Endometrium (tissue), 2 donors: ENCODE data around the gene NCCRP1.

Experiments
- FAIRE-seq: peaks from 2 replicates; lab custom pipeline; 2012; peaks lifted over from hg19 to GRCh38; lab: Jason Lieb, UNC
- donor health status: control.
- donor health status: control.

NCCRP1 gene

GRCh38 chr19:39165857-39166256 lies 30.9 kb upstream of the NCCRP1 start:
- no peak for FAIRE-seq

- no peak for FAIRE-seq
These were observed 30.0 kb upstream of the NCCRP1 start for GRCh38 chr19:39166571-39167391.

DNA sequence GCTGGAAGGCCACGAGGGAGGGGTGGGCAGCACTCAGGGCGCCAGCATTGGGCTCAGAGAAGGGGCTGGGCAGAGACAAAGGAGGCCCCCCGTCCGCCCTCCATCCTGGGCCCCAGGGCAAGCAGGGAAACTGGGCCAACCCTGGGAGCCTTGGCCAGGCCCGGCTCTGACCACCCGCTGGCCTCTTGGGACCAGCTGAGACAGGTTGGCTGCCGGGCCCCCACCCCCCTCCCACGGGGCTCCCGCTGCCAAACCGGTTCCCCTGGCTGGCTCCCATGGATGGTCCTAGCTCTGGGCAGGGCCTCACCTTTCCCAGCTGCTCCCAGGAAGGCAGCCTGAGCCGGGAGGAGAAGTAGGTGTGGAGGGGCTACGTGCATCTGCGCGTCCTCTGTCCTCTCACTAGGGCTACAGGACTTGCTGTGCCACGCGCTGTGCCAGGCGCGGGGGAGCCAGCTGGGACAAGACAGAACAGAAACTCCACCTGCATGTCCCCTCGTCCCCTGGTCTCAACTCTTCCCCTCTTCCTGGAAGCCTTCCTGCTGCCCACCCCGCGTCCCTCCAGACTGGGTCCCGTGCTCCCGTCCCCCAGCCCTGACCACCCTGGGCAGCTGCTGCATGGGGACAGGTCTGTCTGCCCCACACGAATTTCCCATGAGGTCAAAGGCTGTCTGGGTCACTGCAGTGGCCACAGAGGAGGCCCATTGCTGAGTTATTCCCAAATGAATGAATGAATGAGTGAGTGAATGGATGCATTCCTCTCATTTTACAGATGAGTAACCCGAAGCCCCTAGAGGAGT lies 29.1 kb upstream of the NCCRP1 start:
- FAIRE-seq: no peak

- FAIRE-seq: no peak
These were observed 28.3 kb upstream of the NCCRP1 start for GRCh38 chr19:39168258-39169142.

DNA sequence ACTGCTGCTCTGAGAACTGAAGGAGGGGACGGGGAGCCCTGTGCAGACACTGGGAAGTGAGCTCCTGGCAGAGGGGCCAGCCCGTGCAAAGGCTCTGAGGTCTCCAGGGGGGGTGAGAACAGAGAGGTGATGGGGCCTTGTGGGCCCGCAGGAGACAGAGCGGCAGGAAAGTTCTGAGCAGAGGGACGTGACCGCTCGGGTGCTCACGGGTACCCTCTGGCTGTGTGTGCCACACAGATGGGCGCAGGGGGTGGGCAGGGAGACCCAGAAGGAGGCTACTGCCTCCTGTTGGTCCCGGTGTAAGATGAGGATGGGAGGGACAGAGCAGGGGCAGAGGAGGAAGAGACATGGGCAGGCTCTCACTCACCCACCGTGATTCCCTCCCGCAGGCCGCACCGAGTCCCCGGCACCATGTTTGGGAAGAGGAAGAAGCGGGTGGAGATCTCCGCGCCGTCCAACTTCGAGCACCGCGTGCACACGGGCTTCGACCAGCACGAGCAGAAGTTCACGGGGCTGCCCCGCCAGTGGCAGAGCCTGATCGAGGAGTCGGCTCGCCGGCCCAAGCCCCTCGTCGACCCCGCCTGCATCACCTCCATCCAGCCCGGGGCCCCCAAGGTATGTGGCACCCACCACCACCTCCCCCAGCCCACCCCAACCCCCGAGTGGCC lies 27.5 kb upstream of the NCCRP1 start:
- no peak for FAIRE-seq

GRCh38 chr19:39170386-39171231 lies 26.2 kb upstream of the NCCRP1 start:
- no peak for FAIRE-seq

DNA sequence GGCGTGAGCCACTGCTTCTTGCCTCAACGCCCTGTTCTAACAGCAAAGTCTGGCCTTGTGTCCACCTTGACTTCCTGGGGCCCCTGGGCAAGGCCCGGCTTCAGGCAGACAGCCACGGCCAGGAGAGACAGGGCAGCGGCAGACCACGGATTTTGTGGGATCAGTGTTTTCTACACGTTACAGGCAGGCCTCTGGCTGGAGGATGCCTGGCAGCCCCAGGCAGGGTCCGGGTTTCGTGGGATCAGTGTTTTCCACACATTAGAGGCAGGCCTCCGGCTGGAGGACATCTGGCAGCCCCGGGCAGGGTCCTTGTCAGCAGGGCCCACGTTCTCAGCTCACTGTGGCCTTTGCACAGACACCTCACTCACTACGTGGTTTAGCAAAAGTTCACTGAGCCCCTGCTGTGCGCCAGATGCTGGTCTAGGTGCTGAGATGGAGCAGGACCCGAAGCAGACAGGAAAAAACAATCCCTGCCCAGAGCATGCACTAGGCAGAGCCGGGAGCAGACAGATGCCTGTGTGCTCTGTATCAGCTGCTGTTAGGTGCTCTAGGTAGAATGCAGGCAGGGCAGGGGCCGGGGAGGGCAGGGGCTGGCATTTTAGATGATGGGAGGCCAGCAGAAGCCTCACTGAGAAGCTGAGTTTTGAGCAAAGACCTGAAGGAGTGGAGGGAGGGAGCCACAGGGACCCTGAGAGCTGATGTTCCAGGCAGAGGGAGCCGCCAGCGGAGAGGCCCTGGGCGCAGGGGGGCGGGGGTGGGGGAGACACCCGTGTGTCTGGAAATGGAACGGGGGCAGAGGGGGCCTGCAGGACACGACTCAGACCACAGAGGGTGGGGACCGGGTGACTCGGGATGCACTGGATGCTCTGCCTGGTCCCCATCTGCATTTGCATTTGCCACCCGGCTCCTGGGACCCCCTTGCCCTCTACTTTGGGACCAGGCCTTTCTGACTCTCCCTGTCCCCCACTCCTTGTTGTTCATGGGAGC lies 25.0 kb upstream of the NCCRP1 start:
- FAIRE-seq: no peak

DNA sequence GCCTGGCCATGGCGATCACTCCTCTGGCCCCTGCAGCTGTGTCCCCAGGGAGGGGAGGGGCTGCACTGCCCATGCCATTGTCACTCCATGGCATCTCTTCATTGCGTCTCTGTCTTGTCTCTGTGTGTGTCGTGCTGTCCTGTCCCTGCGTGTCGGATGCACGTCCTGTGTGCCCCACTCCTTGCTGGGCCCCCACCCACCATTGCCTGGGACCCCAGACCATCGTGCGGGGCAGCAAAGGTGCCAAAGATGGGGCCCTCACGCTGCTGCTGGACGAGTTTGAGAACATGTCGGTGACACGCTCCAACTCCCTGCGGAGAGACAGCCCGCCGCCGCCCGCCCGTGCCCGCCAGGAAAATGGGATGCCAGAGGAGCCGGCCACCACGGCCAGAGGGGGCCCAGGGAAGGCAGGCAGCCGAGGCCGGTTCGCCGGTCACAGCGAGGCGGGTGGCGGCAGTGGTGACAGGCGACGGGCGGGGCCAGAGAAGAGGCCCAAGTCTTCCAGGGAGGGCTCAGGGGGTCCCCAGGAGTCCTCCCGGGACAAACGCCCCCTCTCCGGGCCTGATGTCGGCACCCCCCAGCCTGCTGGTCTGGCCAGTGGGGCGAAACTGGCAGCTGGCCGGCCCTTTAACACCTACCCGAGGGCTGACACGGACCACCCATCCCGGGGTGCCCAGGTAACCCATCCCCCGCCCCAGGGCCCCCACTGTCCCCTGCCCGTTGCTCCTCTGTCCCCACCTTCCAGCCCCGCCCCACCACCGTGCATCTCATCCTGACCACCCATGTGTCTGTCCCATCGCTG lies 23.9 kb upstream of the NCCRP1 start:
- no peak for FAIRE-seq

GRCh38 chr19:39173502-39173991 lies 23.2 kb upstream of the NCCRP1 start:
- FAIRE-seq: no peak

- no peak for FAIRE-seq
These were observed 22.6 kb upstream of the NCCRP1 start for GRCh38 chr19:39174142-39174541.

DNA sequence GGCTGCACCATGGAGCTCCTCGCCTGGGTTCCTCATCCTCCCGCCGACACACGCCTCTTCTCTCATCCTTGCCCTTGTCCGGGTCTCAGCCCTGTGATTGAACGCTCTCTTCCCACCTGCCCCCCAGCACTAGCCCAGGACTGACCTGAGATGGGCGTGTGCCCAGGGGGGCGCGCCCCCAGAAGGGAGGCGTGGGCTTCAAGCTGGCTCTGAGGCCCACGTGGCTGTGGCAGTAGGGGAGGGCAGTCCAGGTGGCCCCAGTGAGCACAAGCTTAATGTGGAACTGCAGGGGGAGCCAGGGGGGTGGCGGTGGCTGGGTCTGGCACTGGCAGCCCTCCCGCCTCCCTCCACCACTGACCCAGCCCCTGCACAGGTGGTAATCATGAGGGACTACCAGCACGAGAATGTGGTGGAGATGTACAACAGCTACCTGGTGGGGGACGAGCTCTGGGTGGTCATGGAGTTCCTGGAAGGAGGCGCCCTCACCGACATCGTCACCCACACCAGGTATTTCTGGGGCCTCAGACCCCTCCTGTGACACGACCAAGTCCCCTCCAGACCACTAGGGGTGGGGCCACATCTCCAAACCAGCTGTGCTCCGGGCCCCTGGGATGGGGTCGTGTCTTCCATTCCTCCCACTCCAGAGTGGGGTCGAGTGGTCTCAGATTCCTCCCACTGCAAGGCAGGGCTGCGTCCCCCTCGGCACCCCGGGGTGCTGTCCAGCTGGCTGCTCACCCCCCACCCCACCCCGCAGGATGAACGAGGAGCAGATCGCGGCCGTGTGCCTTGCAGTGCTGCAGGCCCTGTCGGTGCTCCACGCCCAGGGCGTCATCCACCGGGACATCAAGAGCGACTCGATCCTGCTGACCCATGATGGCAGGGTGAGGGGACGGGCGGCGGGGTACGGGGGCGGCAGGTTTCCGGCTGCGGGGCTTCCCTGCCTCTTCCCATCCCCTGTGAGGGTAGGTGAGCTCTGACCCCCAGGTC lies 21.9 kb upstream of the NCCRP1 start:
- FAIRE-seq: no peak

GRCh38 chr19:39175564-39175963 lies 21.2 kb upstream of the NCCRP1 start:
- FAIRE-seq: no peak

GRCh38 chr19:39177110-39177699 lies 19.6 kb upstream of the NCCRP1 start:
- FAIRE-seq: no peak

GRCh38 chr19:39177736-39178135 lies 19.0 kb upstream of the NCCRP1 start:
- no peak for FAIRE-seq

- no peak for FAIRE-seq
These were observed 18.3 kb upstream of the NCCRP1 start for GRCh38 chr19:39178296-39179006.

GRCh38 chr19:39179754-39180153 lies 17.0 kb upstream of the NCCRP1 start:
- no peak for FAIRE-seq
